Neuron (in vitro differentiated cells): ENCODE data around the gene EPM2AIP1.
"Not testable (repeated sequence)": the region's sequence is repeated elsewhere in the genome, so short reads cannot be mapped to it uniquely, and the experiment has no call there.

ENCODE experiments used
- H2AFZ ChIP-seq: one replicate; pipeline ENCODE4 v1.6.1; 2013; ENCODE audit warnings: low read depth, mild to moderate bottlenecking, inconsistent platforms, low read length, moderate library complexity
- H3K27me3 ChIP-seq: one replicate; pipeline ENCODE4 v1.6.1; 2013; ENCODE audit warnings: low read length; ENCODE audit not compliant: insufficient read depth
- H3K36me3 ChIP-seq: one replicate; pipeline ENCODE4 v1.6.1; 2013; ENCODE audit warnings: low read length; ENCODE audit not compliant: insufficient read depth
- H3K4me1 ChIP-seq: one replicate; pipeline ENCODE4 v1.6.1; 2013; ENCODE audit warnings: low read length; ENCODE audit not compliant: insufficient read depth
- H3K4me3 ChIP-seq: 2 replicates; pipeline ENCODE4 v1.5.1; 2013; ENCODE audit warnings: mild to moderate bottlenecking, low read length, moderate library complexity
- H3K9me3 ChIP-seq: one replicate; pipeline ENCODE4 v1.6.1; 2013; ENCODE audit warnings: low read length

Gene EPM2AIP1

GRCh38 chr3:36988356-36988755, 4.6 kb downstream of the EPM2AIP1 start:
- Histone ChIP-seq H2AFZ (no peak overlapping the region), H3K9me3 (no peaks in the 10 kb centered on the region), H3K27me3 (no peaks in the 10 kb centered on the region), H3K4me1 (peaks cover 32% of the 10 kb centered on the region), H3K4me3 (no peak overlapping the region), H3K36me3 (peaks cover 67% of the 10 kb centered on the region)

- no peaks in the 10 kb centered on the region for H3K27me3 ChIP-seq
- H3K9me3 ChIP-seq, result no peaks in the 10 kb centered on the region
- H3K36me3 ChIP-seq, result peaks cover 27% of the 10 kb centered on the region
- no peaks in the 10 kb centered on the region for H3K4me1 ChIP-seq
- H3K4me3 ChIP-seq, result no peak overlapping the region
- no peak overlapping the region for H2AFZ ChIP-seq
Measured at GRCh38 chr3:36981006-36981405, 11.9 kb downstream of the EPM2AIP1 start.

- Histone ChIP-seq H3K36me3 (no peaks in the 10 kb centered on the region), H3K27me3 (no peaks in the 10 kb centered on the region), H3K4me1 (peaks cover 18% of the 10 kb centered on the region), H3K4me3 (no peak overlapping the region), H3K9me3 (no peaks in the 10 kb centered on the region), H2AFZ (no peak overlapping the region)
Measured at GRCh38 chr3:36973139-36973538, 19.8 kb downstream of the EPM2AIP1 start.

GRCh38 chr3:36972163-36972562, 20.8 kb downstream of the EPM2AIP1 start:
- Histone ChIP-seq H3K27me3 (no peaks in the 10 kb centered on the region), H3K4me1 (peaks cover 18% of the 10 kb centered on the region), H3K36me3 (no peaks in the 10 kb centered on the region), H3K4me3 (no peak overlapping the region), H3K9me3 (no peaks in the 10 kb centered on the region), H2AFZ (no peak overlapping the region)

GRCh38 chr3:36969540-36970432, 23.1 kb downstream of the EPM2AIP1 start:
- H3K9me3 ChIP-seq, result no peaks in the 10 kb centered on the region

GRCh38 chr3:36969085-36969484, 23.8 kb downstream of the EPM2AIP1 start:
- Histone ChIP-seq H3K4me1 (peaks cover 18% of the 10 kb centered on the region), H3K9me3 (no peaks in the 10 kb centered on the region), H3K27me3 (no peaks in the 10 kb centered on the region), H3K36me3 (no peaks in the 10 kb centered on the region), H2AFZ (peak overlapping the region; percentile 4), H3K4me3 (no peak overlapping the region)

More at GRCh38 chr3:36969540-36970432, 23.1 kb downstream of the EPM2AIP1 start:
- peak overlapping the region; percentile 12 for H3K4me3 ChIP-seq
- H3K4me1 ChIP-seq, result peaks cover 18% of the 10 kb centered on the region
- H3K27me3 ChIP-seq, result no peaks in the 10 kb centered on the region
- no peaks in the 10 kb centered on the region for H3K36me3 ChIP-seq
- H2AFZ ChIP-seq, result peak overlapping the region; percentile 4

GRCh38 chr3:36965440-36965839, 27.5 kb downstream of the EPM2AIP1 start:
- Histone ChIP-seq H2AFZ (no peak overlapping the region), H3K4me1 (peaks cover 10% of the 10 kb centered on the region), H3K9me3 (no peaks in the 10 kb centered on the region), H3K36me3 (no peaks in the 10 kb centered on the region), H3K27me3 (no peaks in the 10 kb centered on the region), H3K4me3 (no peak overlapping the region)

- Histone ChIP-seq H3K9me3 (no peaks in the 10 kb centered on the region), H3K4me3 (no peak overlapping the region), H2AFZ (no peak overlapping the region), H3K36me3 (no peaks in the 10 kb centered on the region), H3K4me1 (peaks cover 5% of the 10 kb centered on the region), H3K27me3 (no peaks in the 10 kb centered on the region)
Measured at GRCh38 chr3:36964817-36965216, 28.1 kb downstream of the EPM2AIP1 start.

- Histone ChIP-seq H3K9me3 (no peaks in the 10 kb centered on the region), H2AFZ (no peak overlapping the region), H3K4me1 (peaks cover 3% of the 10 kb centered on the region), H3K36me3 (no peaks in the 10 kb centered on the region), H3K27me3 (no peaks in the 10 kb centered on the region), H3K4me3 (no peak overlapping the region)
Measured at GRCh38 chr3:36964331-36964730, 28.6 kb downstream of the EPM2AIP1 start.

GRCh38 chr3:36963008-36963407, 29.9 kb downstream of the EPM2AIP1 start:
- not testable (repeated sequence) for H3K36me3 ChIP-seq, H3K4me1 ChIP-seq, H2AFZ ChIP-seq, H3K9me3 ChIP-seq, H3K27me3 ChIP-seq, H3K4me3 ChIP-seq

- no peak overlapping the region for H2AFZ ChIP-seq
- no peaks in the 10 kb centered on the region for H3K27me3 ChIP-seq
- H3K9me3 ChIP-seq, result no peaks in the 10 kb centered on the region
- H3K36me3 ChIP-seq, result no peaks in the 10 kb centered on the region
- H3K4me1 ChIP-seq, result no peaks in the 10 kb centered on the region
- H3K4me3 ChIP-seq, result no peak overlapping the region
Measured at GRCh38 chr3:36960502-36960901, 32.4 kb downstream of the EPM2AIP1 start.

- no peak overlapping the region for H3K4me3 ChIP-seq
Measured at GRCh38 chr3:36959821-36960220, 33.1 kb downstream of the EPM2AIP1 start.

GRCh38 chr3:36957862-36958686, 34.9 kb downstream of the EPM2AIP1 start:
- no peak overlapping the region for H3K4me3 ChIP-seq
- no peaks in the 10 kb centered on the region for H3K36me3 ChIP-seq
- no peaks in the 10 kb centered on the region for H3K4me1 ChIP-seq
- no peak overlapping the region for H2AFZ ChIP-seq
- no peaks in the 10 kb centered on the region for H3K27me3 ChIP-seq
- H3K9me3 ChIP-seq, result no peaks in the 10 kb centered on the region

More at GRCh38 chr3:36959821-36960220, 33.1 kb downstream of the EPM2AIP1 start:
- H3K4me1 ChIP-seq, result no peaks in the 10 kb centered on the region
- no peak overlapping the region for H2AFZ ChIP-seq
- H3K36me3 ChIP-seq, result no peaks in the 10 kb centered on the region
- H3K9me3 ChIP-seq, result no peaks in the 10 kb centered on the region
- H3K27me3 ChIP-seq, result no peaks in the 10 kb centered on the region
